ENCODE measurements around the gene MACROD2.

DNA sequence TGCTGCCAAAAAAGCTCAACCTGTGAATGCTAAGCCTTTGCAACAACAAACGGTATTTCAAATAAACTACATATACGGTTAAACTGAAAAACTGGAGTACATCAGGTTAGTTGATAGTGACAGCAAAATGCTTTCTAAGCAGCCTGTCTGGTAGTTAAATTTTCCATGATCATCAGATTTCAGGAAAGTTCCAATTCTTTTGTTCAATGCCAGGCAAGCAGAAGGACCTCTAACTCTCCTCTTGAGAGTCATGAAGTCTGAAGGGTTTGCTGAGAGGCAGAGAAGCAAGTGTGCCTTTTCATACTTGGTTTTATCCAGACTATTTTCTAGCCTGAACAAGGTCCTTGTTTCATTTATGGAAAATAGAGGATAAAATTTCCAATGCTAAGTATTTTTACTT, 337.6 kb downstream of the MACROD2 start:
- TF ChIP-seq, protein P1, sequence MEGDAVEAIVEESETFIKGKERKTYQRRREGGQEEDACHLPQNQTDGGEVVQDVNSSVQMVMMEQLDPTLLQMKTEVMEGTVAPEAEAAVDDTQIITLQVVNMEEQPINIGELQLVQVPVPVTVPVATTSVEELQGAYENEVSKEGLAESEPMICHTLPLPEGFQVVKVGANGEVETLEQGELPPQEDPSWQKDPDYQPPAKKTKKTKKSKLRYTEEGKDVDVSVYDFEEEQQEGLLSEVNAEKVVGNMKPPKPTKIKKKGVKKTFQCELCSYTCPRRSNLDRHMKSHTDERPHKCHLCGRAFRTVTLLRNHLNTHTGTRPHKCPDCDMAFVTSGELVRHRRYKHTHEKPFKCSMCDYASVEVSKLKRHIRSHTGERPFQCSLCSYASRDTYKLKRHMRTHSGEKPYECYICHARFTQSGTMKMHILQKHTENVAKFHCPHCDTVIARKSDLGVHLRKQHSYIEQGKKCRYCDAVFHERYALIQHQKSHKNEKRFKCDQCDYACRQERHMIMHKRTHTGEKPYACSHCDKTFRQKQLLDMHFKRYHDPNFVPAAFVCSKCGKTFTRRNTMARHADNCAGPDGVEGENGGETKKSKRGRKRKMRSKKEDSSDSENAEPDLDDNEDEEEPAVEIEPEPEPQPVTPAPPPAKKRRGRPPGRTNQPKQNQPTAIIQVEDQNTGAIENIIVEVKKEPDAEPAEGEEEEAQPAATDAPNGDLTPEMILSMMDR (IDR thresholded peaks at IDR 0.05), result no peak
- TF ChIP-seq POLR2A (IDR thresholded peaks at IDR 0.05) (no peak), POLR2AphosphoS5 (IDR thresholded peaks at IDR 0.05) (no peak)
